Hematopoietic multipotent progenitor cell treated with erythropoietin and hydrocortisone succinate and interleukin-3 and kit ligand, for 6 days (in vitro differentiated cells): Measurements from ENCODE around the gene RNASE2.
"Not testable (repeated sequence)": the region's sequence is repeated elsewhere in the genome, so short reads cannot be mapped to it uniquely, and the experiment has no call there.

Experiments used
- DNase-seq: peaks from one replicate; pipeline ENCODE4 v3.0.0-alpha.2; 2015

Gene RNASE2

GRCh38 chr14:20982646-20983369, 27.5 kb downstream of the RNASE2 start:
- no peak for DNase-seq

GRCh38 chr14:20985650-20986049, 30.4 kb downstream of the RNASE2 start:
- DNase-seq = not testable (repeated sequence)

DNA sequence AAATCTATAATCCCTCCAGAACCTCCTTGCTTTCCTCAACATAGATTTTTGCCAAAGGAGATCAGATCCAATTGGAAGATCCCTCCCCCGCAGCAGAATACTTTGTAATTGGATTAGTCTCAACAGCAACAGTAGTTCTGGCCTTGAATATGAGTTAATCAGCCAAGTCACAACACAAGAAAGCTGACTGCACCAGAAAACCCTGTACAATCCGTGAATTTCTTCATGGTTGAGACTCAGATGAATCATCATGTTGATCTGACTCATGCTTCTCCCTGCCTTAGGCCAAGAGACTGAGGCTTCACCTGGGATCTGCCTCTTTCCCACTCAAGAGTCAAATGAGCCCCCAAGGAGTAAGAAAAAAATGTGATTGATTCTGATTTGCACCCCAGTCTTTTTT, 31.5 kb downstream of the RNASE2 start:
- no peak for DNase-seq

DNA sequence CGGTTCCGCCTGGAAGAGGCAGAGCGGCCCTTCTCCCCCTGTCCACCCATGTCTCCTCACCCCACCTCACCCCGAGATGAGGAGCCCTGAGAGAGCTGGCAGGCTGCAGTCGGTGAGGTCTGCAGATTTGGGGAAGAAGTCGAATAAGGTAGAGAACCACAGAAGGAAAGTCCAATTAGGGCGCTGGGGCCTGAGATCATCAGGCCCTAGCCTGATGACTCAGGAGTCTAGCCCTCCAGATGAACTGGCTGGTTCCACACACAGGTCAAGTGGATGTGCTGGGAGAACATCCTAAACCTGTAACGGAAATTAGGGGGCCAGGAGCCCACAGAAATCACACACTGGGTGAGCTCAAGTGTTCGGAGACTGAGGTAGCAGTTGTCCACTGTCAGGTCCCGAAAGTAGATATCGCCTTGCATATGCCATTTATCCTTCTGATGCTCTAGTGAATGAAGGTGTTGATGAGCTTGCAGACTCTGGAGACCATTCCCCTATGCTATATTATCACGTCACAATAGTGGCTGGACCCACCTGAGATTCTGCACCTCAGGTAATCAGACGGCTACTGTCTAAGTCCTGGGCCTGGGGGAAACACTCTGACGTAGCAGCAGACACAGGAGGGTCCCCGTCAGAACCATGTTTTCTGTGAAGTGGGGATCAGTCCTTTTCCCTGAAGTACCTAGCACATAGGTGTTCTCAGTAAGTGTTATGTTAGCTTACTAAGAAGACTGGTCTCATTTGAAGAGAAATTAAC, 33.6 kb downstream of the RNASE2 start:
- no peak for DNase-seq

DNA sequence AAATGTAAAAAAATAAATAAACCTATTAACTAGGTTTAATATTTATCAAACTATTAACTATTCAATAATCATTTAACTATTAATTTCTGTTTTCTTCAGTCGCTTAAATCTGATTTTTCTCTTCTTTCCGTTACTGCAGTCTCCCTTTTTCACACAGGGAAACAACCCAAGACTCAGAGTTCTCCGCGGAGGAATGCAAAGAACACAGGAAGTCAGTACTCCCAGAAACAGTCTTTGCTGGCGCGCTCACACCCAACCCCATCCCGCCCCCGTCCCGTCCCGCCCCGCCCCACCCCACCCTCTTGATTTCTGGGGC, 34.1 kb downstream of the RNASE2 start:
- DNase-seq = no peak

- DNase-seq = peak; percentile 99
Observed at GRCh38 chr14:20989787-20990600, 34.7 kb downstream of the RNASE2 start, which contains the start of gene METTL17. Gene METTL17, plus strand, starts transcription at chr14:20989980. Its CDS starts 23 bp downstream, at chr14:20990003.

GRCh38 chr14:20996521-20996920, 41.2 kb downstream of the RNASE2 start:
- DNase-seq = no peak

- DNase-seq = no peak
Observed at GRCh38 chr14:20997115-20997514, 41.8 kb downstream of the RNASE2 start.

- DNase-seq = no peak
Observed at GRCh38 chr14:20997564-20997963, 42.3 kb downstream of the RNASE2 start.

DNA sequence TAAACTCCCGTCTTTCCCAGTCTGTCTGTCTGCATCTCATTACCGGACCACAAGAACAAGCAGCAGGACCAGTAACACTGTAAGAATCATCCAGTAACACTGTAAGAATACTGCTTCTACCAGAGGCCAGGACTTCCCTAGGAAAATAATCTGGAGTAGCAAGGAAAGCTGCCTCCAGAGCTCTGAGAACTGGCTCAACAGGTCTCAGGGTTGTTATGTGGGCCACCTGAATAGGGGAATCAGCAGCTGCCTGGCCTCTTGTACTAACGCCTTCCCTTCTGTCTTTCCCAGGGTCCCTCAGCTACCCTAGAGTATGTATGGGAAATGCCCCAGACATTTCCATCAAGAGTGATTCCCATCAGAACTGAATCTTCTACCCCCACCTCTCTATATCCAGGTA, 42.9 kb downstream of the RNASE2 start:
- DNase-seq = no peak

GRCh38 chr14:20998674-20999366, 43.5 kb downstream of the RNASE2 start, which contains the start of gene SLC39A2:
Gene SLC39A2, plus strand, starts transcription at chr14:20999293. Its CDS starts 154 bp downstream, at chr14:20999447.
- peak; percentile 6 for DNase-seq

- DNase-seq = no peak
Observed at GRCh38 chr14:20999591-20999990, 44.3 kb downstream of the RNASE2 start.

DNA sequence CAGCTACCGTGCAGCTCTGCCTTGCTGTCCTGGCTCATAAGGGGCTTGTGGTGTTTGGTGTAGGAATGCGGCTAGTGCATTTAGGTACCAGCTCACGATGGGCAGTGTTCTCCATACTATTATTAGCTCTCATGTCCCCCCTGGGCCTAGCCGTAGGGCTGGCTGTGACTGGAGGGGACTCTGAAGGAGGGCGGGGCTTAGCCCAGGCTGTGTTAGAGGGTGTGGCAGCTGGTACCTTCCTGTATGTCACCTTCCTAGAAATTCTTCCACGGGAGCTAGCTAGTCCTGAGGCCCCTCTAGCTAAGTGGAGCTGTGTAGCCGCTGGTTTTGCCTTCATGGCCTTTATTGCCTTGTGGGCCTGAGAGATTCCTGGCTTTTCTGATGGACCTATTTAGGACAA, 45.9 kb downstream of the RNASE2 start:
- no peak for DNase-seq

- no peak for DNase-seq
Observed at GRCh38 chr14:21003788-21004346, 48.6 kb downstream of the RNASE2 start.
